GM06990 (cell line): ENCODE results near the gene ADRA1B.

Experiments used
- DNase-seq: peaks from one replicate; pipeline ENCODE4 v3.0.0-alpha.2; 2011; ENCODE audit not compliant: insufficient read length; ENCODE audit errors: extremely low read depth
- H3K27me3 ChIP-seq: replicated peaks from 2 replicates; pipeline ENCODE4 v1.6.0; 2011; ENCODE audit warnings: low read length; ENCODE audit not compliant: control insufficient read depth, insufficient read depth
- H3K36me3 ChIP-seq: 2 replicates; pipeline ENCODE4 v1.5.1; 2011; ENCODE audit warnings: low read length; ENCODE audit not compliant: control insufficient read depth, insufficient read depth
- H3K4me3 ChIP-seq: replicated peaks from 2 replicates; pipeline ENCODE4 v1.5.1; 2011; ENCODE audit warnings: low read depth, mild to moderate bottlenecking, control low read depth, low read length
- CTCF ChIP-seq: IDR thresholded peaks from 2 replicates; pipeline ENCODE4 v1.5.1; 2011; ENCODE audit warnings: low read length, control low read depth, mild to moderate bottlenecking, inconsistent platforms; ENCODE audit not compliant: insufficient read depth, poor library complexity, severe bottlenecking

Gene ADRA1B

GRCh38 chr5:159982421-159983173 is 66.3 kb downstream of the ADRA1B start:
- no peak for TF ChIP-seq CTCF
- Histone ChIP-seq H3K27me3 (peaks cover 2% of the 10 kb centered on the region; the same call in 1 of the 2 replicates), H3K4me3 (no peak overlapping the region), H3K36me3 (no peaks in the 10 kb centered on the region)
- DNase-seq, result no peak

- Histone ChIP-seq H3K4me3 (peak overlapping the region; percentile 41), H3K27me3 (no peaks in the 10 kb centered on the region), H3K36me3 (no peaks in the 10 kb centered on the region)
- TF ChIP-seq CTCF, result peak; percentile 84
- peak; percentile 79 for DNase-seq
Observed at GRCh38 chr5:159987031-159987674, 70.9 kb downstream of the ADRA1B start.

- no peak overlapping the region for H3K4me3 ChIP-seq
- H3K27me3 ChIP-seq, result no peaks in the 10 kb centered on the region; the same call in 1 of the 2 replicates
- no peaks in the 10 kb centered on the region for H3K36me3 ChIP-seq
- no peak for TF ChIP-seq CTCF
- no peak for DNase-seq
Observed at GRCh38 chr5:159990506-159990905, 74.2 kb downstream of the ADRA1B start.

- H3K36me3 ChIP-seq, result no peaks in the 10 kb centered on the region
- no peak for TF ChIP-seq CTCF
- DNase-seq, result no peak
- no peak overlapping the region for H3K4me3 ChIP-seq
- no peaks in the 10 kb centered on the region; the same call in 1 of the 2 replicates for H3K27me3 ChIP-seq
Observed at GRCh38 chr5:159992566-159992965, 76.3 kb downstream of the ADRA1B start.

- H3K4me3 ChIP-seq, result no peak overlapping the region
- no peak for DNase-seq
- no peaks in the 10 kb centered on the region for H3K36me3 ChIP-seq
- TF ChIP-seq CTCF, result no peak
- H3K27me3 ChIP-seq, result no peaks in the 10 kb centered on the region; the same call in 1 of the 2 replicates
Observed at GRCh38 chr5:159993194-159993593, 76.9 kb downstream of the ADRA1B start.
